Esophagus muscularis mucosa (tissue), 4 donors: ENCODE data around the gene PTMA.
A peak's percentile ranks its signal among the peaks of the same experiment; 100 is the strongest.

Source experiments
- EP300 ChIP-seq: sonication (generic); formaldehyde crosslinking; IDR thresholded peaks from one replicate; pipeline ENCODE4 v1.6.1; 2017; ENCODE audit warnings: antibody characterized with exemption
- POLR2AphosphoS5 ChIP-seq, 2 donors: sonication (generic); formaldehyde crosslinking; IDR thresholded peaks; one replicate each; pipeline ENCODE4 v1.6.1; 2017; ENCODE audit warnings: antibody characterized with exemption in 2 of 2
- TF ChIP-seq, protein P1 (sequence below), 3 experiments: fragments of 200-600 bp in 2 of 3; fragments of 450-650 bp in 1 of 3; sonication (generic) in 2 of 3; IDR thresholded peaks; one replicate each; pipeline ENCODE4 v1.5.1; 2017 to 2019; ENCODE audit warnings: antibody characterized with exemption in 3 of 3, mild to moderate bottlenecking in 2 of 3, moderate library complexity in 1 of 3

DNA sequence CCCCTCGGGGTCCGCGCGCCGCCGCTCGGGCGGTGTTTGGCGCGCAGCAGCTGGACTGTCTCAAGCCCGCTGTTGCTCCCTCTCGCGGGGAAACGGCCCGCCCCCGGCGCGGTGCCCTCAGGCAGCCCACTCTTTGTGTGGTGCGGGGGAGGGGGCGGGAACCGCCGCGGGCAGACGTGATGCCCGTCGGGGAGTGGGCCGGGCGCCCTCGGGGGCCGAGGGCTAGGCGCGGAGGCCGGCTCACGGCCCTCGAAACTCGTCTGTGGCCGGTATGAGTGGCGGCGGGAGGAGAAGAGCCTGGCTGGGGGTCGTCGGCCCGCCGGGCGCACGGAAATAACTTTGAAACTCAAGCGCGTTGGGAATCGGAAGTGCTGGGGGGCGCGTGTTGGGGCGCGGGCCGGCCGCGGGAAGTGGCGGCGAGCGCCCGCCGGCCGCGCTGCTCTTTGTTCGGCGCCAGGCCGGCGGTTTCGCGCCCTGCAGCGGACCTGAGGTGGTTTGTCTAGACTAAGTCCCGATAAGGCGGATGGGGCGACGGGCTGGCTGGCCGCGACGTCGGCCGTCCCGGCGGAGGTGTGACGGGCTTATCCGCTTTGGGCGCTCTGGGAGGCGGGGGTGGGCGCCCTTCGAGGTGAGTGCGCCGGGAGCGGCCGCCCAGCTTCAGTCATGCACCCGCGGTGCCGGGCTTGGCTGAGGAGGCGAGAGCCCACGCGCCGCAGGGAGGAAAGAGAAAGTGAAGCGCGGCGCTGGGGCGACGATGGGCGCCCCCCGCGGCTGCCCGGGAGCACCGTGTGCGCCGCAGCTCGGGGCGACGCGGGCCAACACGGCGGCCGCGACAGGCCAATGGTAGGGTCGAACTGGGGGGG is 679 bp downstream of the PTMA start:
- TF ChIP-seq, protein P1, sequence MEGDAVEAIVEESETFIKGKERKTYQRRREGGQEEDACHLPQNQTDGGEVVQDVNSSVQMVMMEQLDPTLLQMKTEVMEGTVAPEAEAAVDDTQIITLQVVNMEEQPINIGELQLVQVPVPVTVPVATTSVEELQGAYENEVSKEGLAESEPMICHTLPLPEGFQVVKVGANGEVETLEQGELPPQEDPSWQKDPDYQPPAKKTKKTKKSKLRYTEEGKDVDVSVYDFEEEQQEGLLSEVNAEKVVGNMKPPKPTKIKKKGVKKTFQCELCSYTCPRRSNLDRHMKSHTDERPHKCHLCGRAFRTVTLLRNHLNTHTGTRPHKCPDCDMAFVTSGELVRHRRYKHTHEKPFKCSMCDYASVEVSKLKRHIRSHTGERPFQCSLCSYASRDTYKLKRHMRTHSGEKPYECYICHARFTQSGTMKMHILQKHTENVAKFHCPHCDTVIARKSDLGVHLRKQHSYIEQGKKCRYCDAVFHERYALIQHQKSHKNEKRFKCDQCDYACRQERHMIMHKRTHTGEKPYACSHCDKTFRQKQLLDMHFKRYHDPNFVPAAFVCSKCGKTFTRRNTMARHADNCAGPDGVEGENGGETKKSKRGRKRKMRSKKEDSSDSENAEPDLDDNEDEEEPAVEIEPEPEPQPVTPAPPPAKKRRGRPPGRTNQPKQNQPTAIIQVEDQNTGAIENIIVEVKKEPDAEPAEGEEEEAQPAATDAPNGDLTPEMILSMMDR (IDR thresholded peaks at IDR 0.05) = peak in 1 of 3 experiments; percentile 29
- TF ChIP-seq POLR2AphosphoS5 (IDR thresholded peaks at IDR 0.05) = no peak
- no peak for TF ChIP-seq EP300
